ENCODE results near the gene NAT10.

Gene NAT10

GRCh38 chr11:34126959-34127848 lies 21.8 kb downstream of the NAT10 start:
- H3K4me1 ChIP-seq (ENCODE audit: insufficient read depth, low read length, severe bottlenecking): no peaks in the 10 kb centered on the region
- H3K36me3 ChIP-seq (ENCODE audit: insufficient read depth, low read length): peaks cover 95% of the 10 kb centered on the region
- H3K27me3 ChIP-seq (ENCODE audit: insufficient read depth, low read length): no peaks in the 10 kb centered on the region
- no peaks in the 10 kb centered on the region for H3F3A ChIP-seq (ENCODE audit: insufficient read depth, low read length)
- TF ChIP-seq EZH2 (IDR thresholded peaks at IDR 0.05; ENCODE audit: borderline replicate concordance, low read length) (no peak), CTCF (IDR thresholded peaks at IDR 0.05; ENCODE audit: low read length) (no peak)
- no peak overlapping the region for H3K27ac ChIP-seq (ENCODE audit: low read depth, low read length, poor library complexity, severe bottlenecking)
- H3K9me3 ChIP-seq (ENCODE audit: low read length): no peaks in the 10 kb centered on the region
- H3K9ac ChIP-seq (ENCODE audit: low read length): no peak overlapping the region
- H2AFZ ChIP-seq (ENCODE audit: low read length): no peak overlapping the region
- no peaks in the 10 kb centered on the region for H3K79me2 ChIP-seq (ENCODE audit: insufficient read depth, low read length)
- no peak overlapping the region for H3K4me3 ChIP-seq (ENCODE audit: low read depth, low read length, poor library complexity, severe bottlenecking)
- no peaks in the 10 kb centered on the region for H4K20me1 ChIP-seq (ENCODE audit: insufficient read depth, low read length)
- H3K9me2 ChIP-seq (ENCODE audit: low read depth, low read length): no peaks in the 10 kb centered on the region
- H3K4me2 ChIP-seq (ENCODE audit: low read length): no peak overlapping the region

- no peaks in the 10 kb centered on the region for H3K4me1 ChIP-seq (ENCODE audit: insufficient read depth, low read length, severe bottlenecking)
- H3K9me2 ChIP-seq (ENCODE audit: low read depth, low read length): no peaks in the 10 kb centered on the region
- H3F3A ChIP-seq (ENCODE audit: insufficient read depth, low read length): no peaks in the 10 kb centered on the region
- no peak overlapping the region for H3K27ac ChIP-seq (ENCODE audit: low read depth, low read length, poor library complexity, severe bottlenecking)
- H2AFZ ChIP-seq (ENCODE audit: low read length): no peak overlapping the region
- no peak overlapping the region for H3K4me3 ChIP-seq (ENCODE audit: low read depth, low read length, poor library complexity, severe bottlenecking)
- no peak overlapping the region for H3K4me2 ChIP-seq (ENCODE audit: low read length)
- H3K9me3 ChIP-seq (ENCODE audit: low read length): no peaks in the 10 kb centered on the region
- H3K9ac ChIP-seq (ENCODE audit: low read length): no peak overlapping the region
- H4K20me1 ChIP-seq (ENCODE audit: insufficient read depth, low read length): no peaks in the 10 kb centered on the region
- H3K36me3 ChIP-seq (ENCODE audit: insufficient read depth, low read length): peaks cover 93% of the 10 kb centered on the region
- no peaks in the 10 kb centered on the region for H3K27me3 ChIP-seq (ENCODE audit: insufficient read depth, low read length)
- TF ChIP-seq EZH2 (IDR thresholded peaks at IDR 0.05; ENCODE audit: borderline replicate concordance, low read length): no peak
- no peak for TF ChIP-seq CTCF (IDR thresholded peaks at IDR 0.05; ENCODE audit: low read length)
- H3K79me2 ChIP-seq (ENCODE audit: insufficient read depth, low read length): no peaks in the 10 kb centered on the region
Observed at GRCh38 chr11:34128824-34129223, 23.4 kb downstream of the NAT10 start.

DNA sequence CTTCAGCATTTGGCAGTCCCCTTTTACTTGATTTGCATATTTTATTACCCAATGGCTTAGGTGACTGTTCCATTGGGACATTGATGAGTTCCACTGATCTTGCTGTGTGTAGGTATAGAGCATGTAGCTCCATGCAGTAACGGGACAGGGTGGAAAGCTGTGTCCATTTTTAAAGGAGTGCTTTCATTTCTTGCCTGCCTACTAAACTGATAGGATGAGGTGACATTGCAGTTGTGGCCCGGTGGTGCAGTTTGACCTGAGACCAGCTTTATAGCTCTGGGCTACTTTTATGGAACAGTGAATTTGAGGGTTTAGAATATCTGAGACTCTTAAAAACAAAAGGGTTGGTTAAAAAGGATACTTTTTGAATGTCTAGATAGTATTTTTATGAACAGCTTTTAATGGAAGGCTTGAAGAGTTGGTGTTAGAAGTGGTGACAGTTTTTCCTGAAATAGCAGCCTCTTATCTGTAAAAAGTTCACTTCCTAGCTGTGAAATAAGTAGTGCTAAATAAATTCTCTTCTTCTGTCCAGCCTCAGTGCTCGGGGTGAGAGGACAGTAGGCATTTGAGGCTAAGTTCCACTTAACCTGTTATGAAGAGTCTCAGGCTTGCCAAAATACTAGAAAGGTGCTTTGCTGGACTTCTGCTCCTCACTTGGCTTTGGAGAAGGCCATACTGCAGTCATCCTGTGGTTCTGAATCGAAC lies 27.0 kb downstream of the NAT10 start:
- no peaks in the 10 kb centered on the region for H3K27me3 ChIP-seq (ENCODE audit: insufficient read depth, low read length)
- no peaks in the 10 kb centered on the region for H4K20me1 ChIP-seq (ENCODE audit: insufficient read depth, low read length)
- no peaks in the 10 kb centered on the region for H3K9me3 ChIP-seq (ENCODE audit: low read length)
- H3K4me3 ChIP-seq (ENCODE audit: low read depth, low read length, poor library complexity, severe bottlenecking): no peak overlapping the region
- no peak overlapping the region for H3K4me2 ChIP-seq (ENCODE audit: low read length)
- no peak overlapping the region for H3K9ac ChIP-seq (ENCODE audit: low read length)
- no peaks in the 10 kb centered on the region for H3F3A ChIP-seq (ENCODE audit: insufficient read depth, low read length)
- H3K36me3 ChIP-seq (ENCODE audit: insufficient read depth, low read length): peaks cover 92% of the 10 kb centered on the region
- no peaks in the 10 kb centered on the region for H3K4me1 ChIP-seq (ENCODE audit: insufficient read depth, low read length, severe bottlenecking)
- no peaks in the 10 kb centered on the region for H3K9me2 ChIP-seq (ENCODE audit: low read depth, low read length)
- H2AFZ ChIP-seq (ENCODE audit: low read length): no peak overlapping the region
- TF ChIP-seq CTCF (IDR thresholded peaks at IDR 0.05; ENCODE audit: low read length) (no peak), EZH2 (IDR thresholded peaks at IDR 0.05; ENCODE audit: borderline replicate concordance, low read length) (no peak)
- no peak overlapping the region for H3K27ac ChIP-seq (ENCODE audit: low read depth, low read length, poor library complexity, severe bottlenecking)
- H3K79me2 ChIP-seq (ENCODE audit: insufficient read depth, low read length): no peaks in the 10 kb centered on the region
